ENCODE measurements around the gene NANP.

NANP gene

DNA sequence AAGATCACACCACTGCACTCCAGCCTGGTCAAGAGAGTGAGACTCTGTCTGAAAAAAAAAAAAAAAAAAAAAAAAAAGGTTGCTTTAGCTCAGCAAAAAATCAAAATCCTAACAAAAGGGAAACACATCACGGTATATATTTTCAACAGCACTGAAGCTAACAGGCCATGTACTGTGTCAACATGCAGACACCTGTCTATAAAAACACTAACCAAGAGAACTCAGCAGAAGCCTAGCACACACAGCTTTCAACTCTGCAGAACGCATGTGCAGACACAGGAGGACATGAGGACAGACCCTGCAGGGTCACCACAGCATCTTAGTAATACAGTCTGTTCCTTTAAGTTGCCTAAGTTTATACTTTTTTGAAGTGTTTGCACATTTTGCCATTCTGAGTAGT is 52.0 kb downstream of the NANP start:
- H3K9me3 ChIP-seq: no peaks in the 10 kb centered on the region
- in situ Hi-C loops (cut with MboI; ENCODE audit: low sequenced_read_pairs): no loop called here
- H3K36me3 ChIP-seq (replicated peaks): no peaks in the 10 kb centered on the region
- H3K4me3 ChIP-seq: no peak overlapping the region
- DNase-seq (ENCODE audit: low spot score in 2 of 2): no peak
- H3K27me3 ChIP-seq (ENCODE audit: low read depth): no peaks in the 10 kb centered on the region
- H3K4me1 ChIP-seq: no peaks in the 10 kb centered on the region

GRCh38 chr20:25571240-25571639 is 52.6 kb downstream of the NANP start:
- no peak for DNase-seq (ENCODE audit: low spot score in 2 of 2)
- Histone ChIP-seq H3K27me3 (ENCODE audit: low read depth) (no peaks in the 10 kb centered on the region), H3K4me1 (no peaks in the 10 kb centered on the region), H3K4me3 (no peak overlapping the region), H3K9me3 (no peaks in the 10 kb centered on the region), H3K36me3 (replicated peaks) (no peaks in the 10 kb centered on the region)
- in situ Hi-C loops (cut with MboI; ENCODE audit: low sequenced_read_pairs): no loop called here

- DNase-seq (ENCODE audit: low spot score in 2 of 2): no peak
- Histone ChIP-seq H3K27me3 (ENCODE audit: low read depth) (no peaks in the 10 kb centered on the region), H3K4me1 (no peaks in the 10 kb centered on the region), H3K36me3 (replicated peaks) (no peaks in the 10 kb centered on the region), H3K9me3 (no peaks in the 10 kb centered on the region), H3K4me3 (no peak overlapping the region)
- in situ Hi-C loops (cut with MboI; ENCODE audit: low sequenced_read_pairs): no loop called here
These were observed 53.7 kb downstream of the NANP start for GRCh38 chr20:25570148-25570530.

GRCh38 chr20:25567286-25567685 is 56.5 kb downstream of the NANP start:
- Histone ChIP-seq H3K27me3 (ENCODE audit: low read depth) (no peaks in the 10 kb centered on the region), H3K4me3 (no peak overlapping the region), H3K9me3 (no peaks in the 10 kb centered on the region), H3K4me1 (no peaks in the 10 kb centered on the region), H3K36me3 (replicated peaks) (no peaks in the 10 kb centered on the region)
- in situ Hi-C loops (cut with MboI; ENCODE audit: low sequenced_read_pairs): no loop called here
- DNase-seq (ENCODE audit: low spot score in 2 of 2): no peak

DNA sequence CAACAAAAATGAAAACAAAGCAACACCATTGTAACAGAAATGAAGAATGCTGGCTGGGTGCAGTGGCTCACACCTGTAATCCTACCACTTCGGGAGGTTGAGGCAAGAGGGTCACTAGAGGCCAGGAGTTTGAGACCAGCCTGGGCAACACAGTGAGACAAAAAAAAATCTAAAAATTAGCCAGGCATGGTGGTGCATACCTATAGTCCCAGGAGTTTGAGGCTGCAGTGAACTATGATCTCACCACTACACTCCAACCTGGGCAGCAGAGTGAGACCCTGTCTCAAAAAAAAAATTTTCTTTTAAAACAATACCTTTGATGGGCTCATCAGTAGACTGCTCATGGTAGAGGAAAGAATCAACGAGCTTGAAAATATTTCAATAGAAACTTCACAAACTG is 57.0 kb downstream of the NANP start:
- no peaks in the 10 kb centered on the region for H3K27me3 ChIP-seq (ENCODE audit: low read depth)
- no peak overlapping the region for H3K4me3 ChIP-seq
- no peaks in the 10 kb centered on the region for H3K9me3 ChIP-seq
- in situ Hi-C loops (cut with MboI; ENCODE audit: low sequenced_read_pairs): no loop called here
- H3K36me3 ChIP-seq (replicated peaks): no peaks in the 10 kb centered on the region
- no peaks in the 10 kb centered on the region for H3K4me1 ChIP-seq
- no peak for DNase-seq (ENCODE audit: low spot score in 2 of 2)

GRCh38 chr20:25565578-25566157 is 58.1 kb downstream of the NANP start:
- DNase-seq (ENCODE audit: low spot score in 2 of 2): no peak
- no peak overlapping the region for H3K4me3 ChIP-seq
- in situ Hi-C loops (cut with MboI; ENCODE audit: low sequenced_read_pairs): no loop called here

DNA sequence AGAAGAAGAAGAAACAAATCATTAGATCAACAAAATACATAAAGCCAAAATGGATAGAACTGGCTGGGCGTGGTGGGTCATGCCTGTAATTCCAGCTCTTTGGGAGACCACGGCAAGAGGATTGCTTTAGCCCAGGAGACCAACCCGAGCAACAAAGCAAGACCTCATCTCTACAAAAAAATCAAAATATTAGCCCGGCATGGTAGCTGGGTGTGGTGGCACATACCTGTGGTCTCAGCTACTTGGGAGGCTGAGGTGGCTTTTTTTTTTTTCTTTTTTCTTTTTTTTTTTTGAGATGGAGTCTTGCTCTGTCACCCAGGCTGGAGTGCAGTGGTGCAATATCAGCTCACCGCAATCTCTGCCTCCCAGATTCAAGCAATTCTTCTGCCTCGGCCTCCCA is 59.9 kb downstream of the NANP start:
- Histone ChIP-seq H3K36me3 (replicated peaks) (no peaks in the 10 kb centered on the region), H3K4me1 (no peaks in the 10 kb centered on the region), H3K27me3 (ENCODE audit: low read depth) (no peaks in the 10 kb centered on the region), H3K4me3 (no peak overlapping the region), H3K9me3 (no peaks in the 10 kb centered on the region)
- in situ Hi-C loops (cut with MboI; ENCODE audit: low sequenced_read_pairs): no loop called here
- no peak for DNase-seq (ENCODE audit: low spot score in 2 of 2)

More at GRCh38 chr20:25565578-25566157, 58.1 kb downstream of the NANP start:
- H3K4me1 ChIP-seq: no peaks in the 10 kb centered on the region
- H3K36me3 ChIP-seq (replicated peaks): no peaks in the 10 kb centered on the region
- no peaks in the 10 kb centered on the region for H3K27me3 ChIP-seq (ENCODE audit: low read depth)
- no peaks in the 10 kb centered on the region for H3K9me3 ChIP-seq

GRCh38 chr20:25563362-25563761 is 60.5 kb downstream of the NANP start:
- Histone ChIP-seq H3K9me3 (no peaks in the 10 kb centered on the region), H3K36me3 (replicated peaks) (no peaks in the 10 kb centered on the region), H3K4me3 (no peak overlapping the region), H3K4me1 (no peaks in the 10 kb centered on the region), H3K27me3 (ENCODE audit: low read depth) (no peaks in the 10 kb centered on the region)
- DNase-seq (ENCODE audit: low spot score in 2 of 2): no peak
- in situ Hi-C loops (cut with MboI; ENCODE audit: low sequenced_read_pairs): no loop called here

Measured in HAP-1 (cell line).